ENCODE results near the gene GALNT2.

The GALNT2 gene

GRCh38 chr1:230052018-230052417, 15.0 kb upstream of the GALNT2 start:
- DNase-seq = no peak

DNA sequence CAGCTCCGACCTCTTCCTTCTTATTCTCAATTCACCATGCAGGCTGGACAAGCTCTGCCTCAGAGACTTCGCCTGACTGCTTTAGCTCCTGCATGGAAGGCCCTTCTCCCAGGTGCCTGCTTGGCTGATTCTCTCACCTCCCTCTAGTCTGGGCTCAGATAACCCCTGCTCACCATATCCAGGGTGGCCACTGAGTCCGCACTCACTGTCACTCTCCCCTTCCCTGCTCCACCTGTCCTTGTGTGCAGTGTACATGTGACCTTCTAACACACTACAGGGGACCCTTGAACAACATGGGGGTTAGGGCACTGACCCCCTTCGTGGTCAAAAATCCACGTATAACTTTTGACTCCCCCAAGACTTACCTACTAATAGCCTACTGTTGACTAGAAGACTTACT, 14.4 kb upstream of the GALNT2 start:
- no peak for DNase-seq

DNA sequence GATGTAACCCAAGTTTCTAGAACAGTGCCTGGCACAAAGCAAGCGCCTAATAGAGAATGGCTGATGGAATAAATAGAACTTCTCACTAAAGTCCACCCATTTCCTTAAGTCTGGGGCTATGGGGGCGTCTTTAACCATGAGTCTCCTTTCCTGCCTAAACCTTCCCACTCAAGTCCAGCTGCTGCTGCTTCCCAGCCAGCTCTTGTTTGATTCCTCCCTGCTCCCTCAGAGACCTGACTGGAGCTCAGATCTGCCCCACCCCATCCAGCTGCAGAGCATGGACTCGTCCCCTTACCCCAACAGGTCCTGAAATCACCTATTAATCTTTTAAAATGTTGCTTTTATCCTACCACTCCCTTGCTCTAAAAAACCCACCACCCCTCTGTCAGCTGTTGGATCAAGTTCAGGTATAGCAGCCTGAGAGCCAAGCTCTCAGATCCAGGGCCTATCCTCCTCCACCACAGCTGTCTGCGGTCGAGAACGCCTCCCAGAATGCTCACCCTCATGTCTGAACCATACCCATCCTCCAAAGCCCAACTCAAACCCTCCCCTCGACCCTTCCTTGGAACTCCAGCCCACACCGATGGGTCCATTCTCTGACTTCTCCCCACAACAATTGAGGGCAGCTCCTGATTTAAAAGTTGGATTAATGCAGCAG, 12.8 kb upstream of the GALNT2 start:
- DNase-seq = no peak

- DNase-seq = no peak
Observed at GRCh38 chr1:230056098-230056497, 10.9 kb upstream of the GALNT2 start.

- no peak for DNase-seq
Observed at GRCh38 chr1:230057100-230057499, 9.9 kb upstream of the GALNT2 start.

GRCh38 chr1:230057681-230058565, 9.1 kb upstream of the GALNT2 start:
- DNase-seq = no peak

DNA sequence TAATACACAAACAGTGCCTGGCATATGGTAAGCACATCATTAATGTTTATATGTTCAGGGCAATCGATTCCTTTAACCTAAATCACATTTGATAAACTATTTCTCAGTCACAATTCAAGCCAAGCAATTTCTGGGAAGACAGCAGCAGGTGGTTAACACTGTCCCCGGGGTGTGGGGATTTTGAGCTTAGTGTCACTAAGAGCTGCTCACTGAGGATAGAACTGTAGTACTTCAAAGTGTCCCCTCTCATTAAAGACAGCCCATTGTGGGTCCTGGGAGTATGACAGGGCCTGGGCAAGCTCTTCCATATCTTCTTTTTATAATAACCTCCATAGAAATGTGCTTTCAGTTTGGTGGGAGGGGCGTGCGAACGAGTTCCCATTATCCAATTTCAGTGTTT, 8.4 kb upstream of the GALNT2 start:
- DNase-seq = no peak

- no peak for DNase-seq
Observed at GRCh38 chr1:230061801-230062200, 5.2 kb upstream of the GALNT2 start.

DNA sequence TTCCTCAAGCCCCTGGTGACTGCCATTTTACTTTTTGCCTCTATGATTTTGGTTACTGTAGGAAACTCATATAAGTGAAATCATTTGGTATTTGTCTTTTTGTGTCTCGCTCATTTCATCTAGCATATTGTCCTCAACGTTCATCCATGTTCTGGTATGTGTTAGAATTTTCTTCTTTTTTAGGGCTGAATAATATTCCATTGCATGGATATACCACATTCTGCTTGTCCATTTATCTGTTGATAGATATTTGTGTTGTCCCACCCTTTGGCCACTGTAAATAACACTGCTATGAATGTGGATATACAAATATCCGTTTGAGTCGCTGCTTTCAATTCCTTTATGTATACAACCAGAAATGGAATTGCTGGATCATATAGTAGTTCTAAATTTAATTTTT, 4.5 kb upstream of the GALNT2 start:
- no peak for DNase-seq

DNA sequence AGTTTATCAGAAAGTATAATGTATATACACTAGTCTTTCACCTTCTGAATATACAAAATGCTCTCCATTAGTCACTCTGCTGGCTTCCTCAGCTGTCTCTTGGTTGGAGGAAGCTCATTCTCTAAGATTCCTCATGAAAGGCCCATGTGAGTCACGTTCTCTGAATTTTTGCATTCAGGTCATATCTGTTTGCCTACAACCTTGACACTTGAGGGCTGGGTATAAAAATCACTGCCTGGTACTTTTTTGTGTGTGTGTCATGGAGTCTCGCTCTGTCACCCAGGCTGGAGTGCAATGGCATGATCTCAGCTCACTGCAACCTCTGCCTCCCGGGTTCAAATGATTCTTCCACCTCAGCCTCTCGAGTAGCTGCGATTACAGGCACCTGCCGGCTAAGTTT, 2.8 kb upstream of the GALNT2 start:
- DNase-seq = no peak

- DNase-seq = no peak
Observed at GRCh38 chr1:230065161-230065560, 1.9 kb upstream of the GALNT2 start.

DNA sequence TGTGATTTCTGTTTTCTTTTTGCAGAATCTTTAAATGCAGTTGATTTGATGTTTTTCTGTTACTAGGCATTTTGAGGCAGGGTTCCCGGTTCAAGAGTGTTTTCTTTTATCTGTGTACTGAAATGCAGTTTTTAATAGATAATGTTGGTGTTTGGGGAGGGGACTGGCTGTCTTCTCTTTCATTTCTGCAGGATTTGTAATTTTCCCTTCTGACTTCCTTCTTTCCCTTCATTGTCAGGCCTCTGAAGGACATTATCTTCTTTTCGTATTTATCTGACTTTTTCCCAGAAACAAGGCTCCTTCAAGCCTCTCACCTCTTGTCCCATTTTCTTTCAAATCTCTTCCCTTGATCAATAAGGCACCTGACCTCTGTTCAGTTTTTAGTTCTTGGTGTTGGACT, 1.5 kb upstream of the GALNT2 start:
- DNase-seq = no peak

- no peak for DNase-seq
Observed at GRCh38 chr1:230066031-230066430, 1.0 kb upstream of the GALNT2 start.

- no peak for DNase-seq
Observed at GRCh38 chr1:230067419-230067870, 407 bp downstream of the GALNT2 start.

DNA sequence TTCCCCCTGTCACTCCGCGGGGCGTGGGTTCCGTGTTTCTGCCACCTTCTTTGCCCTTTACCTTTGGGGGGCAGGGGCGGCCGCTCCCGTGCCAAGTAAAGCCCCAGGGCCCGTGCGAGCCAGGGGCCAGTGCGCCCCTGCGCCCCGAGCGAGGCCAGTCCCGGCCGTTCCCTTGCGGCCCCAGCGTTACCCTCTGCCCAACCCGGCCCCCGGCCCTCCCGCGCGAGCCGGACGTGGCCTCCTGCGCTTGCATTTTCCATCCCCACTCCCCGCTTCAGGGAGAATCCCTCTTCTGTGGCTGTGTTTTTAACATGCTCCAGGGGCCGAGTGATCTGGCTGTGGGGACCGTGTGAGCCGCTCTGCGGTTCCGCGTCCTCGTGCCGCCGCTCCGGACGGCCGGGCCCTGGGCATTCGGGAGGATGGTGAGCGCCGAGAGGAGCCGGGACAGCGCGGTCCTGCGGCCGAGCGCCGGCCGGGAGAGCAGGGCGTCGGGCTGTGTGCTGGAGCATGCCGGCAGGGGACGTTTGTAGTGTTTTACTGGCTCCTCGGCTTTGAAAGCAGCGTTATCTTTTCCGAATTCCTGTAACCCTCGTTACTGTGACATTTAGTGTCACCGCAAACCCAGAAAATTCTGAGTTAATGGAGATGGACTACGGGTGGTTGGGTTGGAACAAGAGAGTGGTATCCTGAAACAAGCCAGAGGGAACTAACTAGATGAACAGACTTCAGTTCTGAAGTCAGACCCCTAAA, 1.0 kb downstream of the GALNT2 start:
- DNase-seq = no peak

- DNase-seq = no peak
Observed at GRCh38 chr1:230068621-230068873, 1.5 kb downstream of the GALNT2 start.

DNA sequence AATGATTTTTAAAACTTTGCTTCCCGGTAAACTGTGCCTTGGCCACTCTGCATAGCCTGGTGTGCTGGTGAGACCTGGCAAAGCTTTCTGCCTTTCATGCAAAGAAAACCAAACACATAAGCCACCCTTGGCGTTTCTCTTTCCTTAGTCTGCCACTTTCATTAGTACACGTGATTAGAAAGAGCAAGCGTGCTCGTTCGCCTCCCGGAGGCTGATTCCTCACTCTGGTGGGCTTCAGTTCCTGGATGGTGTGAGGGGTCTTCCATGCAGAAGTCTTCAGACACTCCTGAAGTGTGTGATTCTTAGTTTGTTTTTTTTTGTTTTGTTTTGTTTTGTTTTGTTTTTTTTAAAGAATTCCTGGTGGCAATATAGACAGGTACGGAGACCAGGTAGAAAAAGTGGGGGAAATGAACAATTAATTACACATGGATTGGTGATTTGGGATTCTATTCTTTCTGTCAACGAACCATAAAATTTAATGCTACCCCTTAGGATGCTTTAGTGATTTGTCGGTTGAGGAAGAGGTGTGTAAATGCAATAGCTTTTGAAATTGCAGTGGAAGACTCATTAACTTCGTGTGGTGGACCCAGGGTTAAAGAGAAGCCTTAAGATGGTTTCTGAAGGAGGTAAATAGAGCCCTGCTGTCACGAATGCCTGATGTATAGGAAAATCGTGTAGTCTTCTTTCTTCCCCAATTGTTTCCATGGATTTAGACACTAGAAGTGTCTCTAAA, 2.1 kb downstream of the GALNT2 start:
- no peak for DNase-seq

DNA sequence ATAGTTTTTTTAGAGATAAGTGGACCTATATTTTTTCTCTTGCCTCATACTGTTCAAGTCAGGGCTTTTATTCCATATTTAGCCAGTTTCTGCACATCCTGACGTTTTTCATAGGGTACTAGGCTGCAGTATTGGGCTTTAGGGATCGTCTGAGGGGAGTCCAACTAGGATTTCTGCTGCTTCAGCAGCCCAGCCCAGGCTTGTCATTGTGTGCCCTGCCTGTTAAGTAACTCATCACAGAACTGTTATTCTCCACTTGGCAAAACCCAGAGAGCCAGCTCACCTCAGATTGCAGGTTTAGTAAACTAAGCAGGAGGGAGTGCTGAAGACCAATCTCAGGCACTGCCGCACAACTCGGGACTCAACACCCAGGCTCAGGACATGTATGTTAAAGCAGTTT, 2.8 kb downstream of the GALNT2 start:
- DNase-seq = no peak

DNA sequence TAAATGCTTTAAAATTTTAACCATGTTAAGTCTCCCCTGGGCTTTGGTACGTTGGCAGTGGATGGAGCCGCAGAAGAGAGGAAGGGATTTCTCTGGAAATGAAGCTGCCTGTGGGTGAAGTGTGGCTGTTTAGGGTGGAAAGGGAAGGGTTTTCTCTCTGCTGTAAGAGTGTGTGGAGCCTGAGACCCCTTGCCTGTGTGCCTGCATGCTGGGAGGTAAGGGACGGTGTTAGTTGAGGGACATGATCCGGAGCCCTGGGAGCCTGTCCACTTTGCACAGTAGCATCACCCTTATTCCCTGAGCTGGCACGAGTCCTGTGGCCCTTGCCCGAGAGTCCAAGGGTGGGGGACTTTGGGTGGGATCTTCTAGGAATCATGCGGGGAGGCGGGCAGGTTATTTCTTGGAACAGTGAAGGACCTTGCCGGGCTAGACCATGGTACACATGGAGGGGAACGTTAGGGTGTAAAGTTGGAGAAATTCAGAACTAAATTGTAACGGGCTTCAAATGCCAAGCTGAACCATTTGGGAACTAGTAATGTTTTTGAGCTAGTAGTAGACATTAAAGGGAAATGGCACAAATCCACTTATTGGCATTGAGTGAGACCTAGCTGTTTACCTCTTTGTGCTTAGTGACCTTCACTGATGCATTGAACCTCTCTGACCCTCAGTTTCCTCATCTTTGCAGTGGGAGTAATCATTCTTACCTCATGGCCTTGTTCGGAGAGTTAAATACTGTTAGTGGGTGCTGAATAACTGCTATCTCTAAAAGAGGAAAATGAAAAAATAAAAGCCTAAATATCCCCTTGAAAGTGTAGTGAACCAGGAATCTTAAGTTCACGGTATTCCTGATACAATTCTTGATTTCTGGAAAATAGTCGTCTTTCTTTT, 3.5 kb downstream of the GALNT2 start:
- DNase-seq = no peak

DNA sequence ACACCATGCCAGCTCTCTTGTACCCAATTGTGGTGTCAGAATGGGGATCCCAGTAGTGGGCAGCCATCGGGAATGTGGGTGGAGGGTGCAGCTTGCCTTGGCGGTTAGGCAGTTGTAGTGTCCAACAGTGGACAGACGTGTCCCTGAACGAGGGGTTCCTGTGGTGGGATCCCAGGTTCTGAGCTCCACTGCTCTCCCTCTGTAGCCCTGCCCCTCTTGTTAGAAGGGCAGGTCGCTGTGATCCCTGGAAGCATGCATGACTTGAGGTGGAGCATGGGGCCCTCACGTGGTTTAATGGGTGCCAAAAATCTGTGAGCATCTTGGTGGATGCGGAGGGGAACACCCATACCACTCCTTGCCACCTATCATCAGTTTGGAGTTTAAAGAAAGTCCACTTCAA, 4.3 kb downstream of the GALNT2 start:
- DNase-seq = no peak

- no peak for DNase-seq
Observed at GRCh38 chr1:230072296-230072695, 5.3 kb downstream of the GALNT2 start.

- DNase-seq = no peak
Observed at GRCh38 chr1:230072866-230073265, 5.8 kb downstream of the GALNT2 start.
